ENCODE measurements around the gene MAGI2. TPM values are rescaled to one million over a fixed set of nuclear protein-coding genes. Genes with fewer than 3 reads are reported as not detected.

The MAGI2 gene
- total and polyA plus RNA-seq, 2 donors from 2014 or later, result 4.4 to 9.0 TPM

DNA sequence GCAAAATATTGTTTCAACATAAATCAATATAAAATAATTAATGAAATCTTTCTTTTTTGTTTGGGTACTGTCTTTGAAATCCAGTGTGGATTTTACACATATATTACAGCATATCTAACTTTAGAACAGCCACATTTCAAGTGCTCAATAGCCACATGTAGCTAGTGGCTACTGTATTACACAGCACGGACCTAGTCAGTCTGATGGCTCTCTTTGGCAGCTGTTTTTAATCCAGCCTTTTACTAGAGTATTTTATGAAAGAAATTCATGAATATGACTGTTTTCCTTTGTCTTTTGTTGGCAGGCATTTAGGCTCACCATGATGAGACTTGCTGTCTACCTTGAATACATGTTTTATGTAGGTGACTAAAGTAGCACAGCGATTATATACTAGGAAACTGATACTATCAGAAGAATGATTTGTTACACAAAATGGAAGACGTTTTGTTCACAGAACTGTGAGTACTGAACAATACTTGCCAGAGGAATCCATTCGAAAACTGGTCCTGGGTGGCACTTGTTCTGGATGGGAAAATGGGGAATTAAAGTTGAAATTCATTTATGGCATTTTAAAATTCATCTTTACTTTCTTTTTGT is 1268.2 kb downstream of the MAGI2 start:
- no peak for DNase-seq
- intact Hi-C loops (cut with DNase I), result no loop called here
- Histone ChIP-seq H3K4me3 (ENCODE audit: low read length in 3 of 3) (no peak overlapping the region), H3K36me3 (ENCODE audit: control insufficient read depth in 2 of 3, insufficient read depth in 3 of 3, low read length in 3 of 3) (no peaks in the 10 kb centered on the region), H3K9ac (ENCODE audit: low read length in 3 of 3) (no peak overlapping the region), H3K27ac (ENCODE audit: low read depth in 2 of 2, low read length in 2 of 2) (no peak overlapping the region), H3K27me3 (ENCODE audit: control insufficient read depth, insufficient read depth, low read length) (no peaks in the 10 kb centered on the region), H3K4me1 (ENCODE audit: control insufficient read depth in 2 of 3, insufficient read depth in 2 of 3, low read depth in 1 of 3, low read length in 3 of 3) (no peaks in the 10 kb centered on the region), H3K9me3 (ENCODE audit: control insufficient read depth in 2 of 3, insufficient read depth in 1 of 3, low read length in 3 of 3) (no peaks in the 10 kb centered on the region)
- no peak for FAIRE-seq
- TF ChIP-seq, protein P1, sequence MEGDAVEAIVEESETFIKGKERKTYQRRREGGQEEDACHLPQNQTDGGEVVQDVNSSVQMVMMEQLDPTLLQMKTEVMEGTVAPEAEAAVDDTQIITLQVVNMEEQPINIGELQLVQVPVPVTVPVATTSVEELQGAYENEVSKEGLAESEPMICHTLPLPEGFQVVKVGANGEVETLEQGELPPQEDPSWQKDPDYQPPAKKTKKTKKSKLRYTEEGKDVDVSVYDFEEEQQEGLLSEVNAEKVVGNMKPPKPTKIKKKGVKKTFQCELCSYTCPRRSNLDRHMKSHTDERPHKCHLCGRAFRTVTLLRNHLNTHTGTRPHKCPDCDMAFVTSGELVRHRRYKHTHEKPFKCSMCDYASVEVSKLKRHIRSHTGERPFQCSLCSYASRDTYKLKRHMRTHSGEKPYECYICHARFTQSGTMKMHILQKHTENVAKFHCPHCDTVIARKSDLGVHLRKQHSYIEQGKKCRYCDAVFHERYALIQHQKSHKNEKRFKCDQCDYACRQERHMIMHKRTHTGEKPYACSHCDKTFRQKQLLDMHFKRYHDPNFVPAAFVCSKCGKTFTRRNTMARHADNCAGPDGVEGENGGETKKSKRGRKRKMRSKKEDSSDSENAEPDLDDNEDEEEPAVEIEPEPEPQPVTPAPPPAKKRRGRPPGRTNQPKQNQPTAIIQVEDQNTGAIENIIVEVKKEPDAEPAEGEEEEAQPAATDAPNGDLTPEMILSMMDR (IDR thresholded peaks at IDR 0.05; ENCODE audit: borderline replicate concordance, extremely low read depth, insufficient read depth), result no peak

DNA sequence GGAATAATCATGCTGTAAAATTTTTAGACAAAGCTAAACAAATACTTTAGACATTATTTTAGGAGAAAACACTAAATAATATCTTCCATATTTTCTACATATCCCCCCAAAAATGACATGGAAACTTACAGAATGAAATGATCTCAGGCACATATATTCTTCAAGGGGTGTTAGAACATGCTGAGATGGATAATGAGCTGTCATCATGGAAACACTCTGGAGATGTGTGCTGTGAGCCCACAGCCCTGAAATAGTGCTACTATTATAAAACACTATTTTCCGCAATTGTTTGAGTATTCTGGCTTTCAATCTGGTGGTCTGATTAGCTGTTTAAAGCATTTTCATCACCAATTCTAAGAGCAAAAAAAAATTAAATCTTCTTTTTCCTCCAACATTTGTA is 1269.2 kb downstream of the MAGI2 start:
- DNase-seq (no peak), FAIRE-seq (no peak)
- H3K27ac ChIP-seq (ENCODE audit: low read depth in 2 of 2, low read length in 2 of 2), result no peak overlapping the region

DNA sequence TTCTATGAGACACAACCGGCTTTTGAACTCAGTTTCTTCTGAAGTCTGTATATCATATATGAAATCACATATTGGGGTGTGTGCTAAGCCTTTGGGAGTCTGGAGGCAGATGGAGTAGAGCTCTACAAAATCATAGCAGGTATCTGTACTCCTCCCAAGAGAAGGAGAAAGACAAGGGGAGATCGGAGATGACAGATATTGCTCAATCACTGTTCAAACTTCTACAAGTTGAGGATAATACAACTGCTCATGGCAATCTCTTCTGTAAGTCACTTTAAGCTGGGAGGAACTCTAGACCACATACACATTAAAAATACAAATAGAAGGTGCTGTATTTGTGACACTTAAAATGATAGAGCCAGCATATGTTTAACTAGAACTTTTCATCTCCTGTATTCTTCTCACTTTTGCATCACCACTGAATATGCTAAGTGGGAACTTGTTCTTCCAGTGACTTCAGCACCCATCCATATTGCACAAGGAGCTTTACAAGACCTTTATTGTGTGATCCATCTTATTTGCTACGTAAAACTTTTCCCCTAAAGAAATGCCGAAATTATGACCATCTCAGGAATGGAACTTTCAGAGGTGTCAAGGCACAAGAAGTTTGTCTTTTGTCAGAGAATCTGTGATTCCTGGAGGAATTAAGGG is 1273.5 kb downstream of the MAGI2 start:
- no peaks in the 10 kb centered on the region for H3K4me1 ChIP-seq (ENCODE audit: control insufficient read depth in 2 of 3, insufficient read depth in 2 of 3, low read depth in 1 of 3, low read length in 3 of 3)
- no peak overlapping the region for H3K9ac ChIP-seq (ENCODE audit: low read length in 3 of 3)
- TF ChIP-seq, protein P1 (IDR thresholded peaks at IDR 0.05; ENCODE audit: borderline replicate concordance, extremely low read depth, insufficient read depth), result no peak
- intact Hi-C loops (cut with DNase I), result no loop called here
- H3K9me3 ChIP-seq (ENCODE audit: control insufficient read depth in 2 of 3, insufficient read depth in 1 of 3, low read length in 3 of 3), result no peaks in the 10 kb centered on the region
- no peak overlapping the region for H3K27ac ChIP-seq (ENCODE audit: low read depth in 2 of 2, low read length in 2 of 2)
- H3K4me3 ChIP-seq (ENCODE audit: low read length in 3 of 3), result no peak overlapping the region
- FAIRE-seq (no peak), DNase-seq (no peak)
- no peaks in the 10 kb centered on the region for H3K27me3 ChIP-seq (ENCODE audit: control insufficient read depth, insufficient read depth, low read length)
- no peaks in the 10 kb centered on the region for H3K36me3 ChIP-seq (ENCODE audit: control insufficient read depth in 2 of 3, insufficient read depth in 3 of 3, low read length in 3 of 3)

More for the DNA sequence above, 1269.2 kb downstream of the MAGI2 start:
- TF ChIP-seq, protein P1 (IDR thresholded peaks at IDR 0.05; ENCODE audit: borderline replicate concordance, extremely low read depth, insufficient read depth), result no peak
- no peaks in the 10 kb centered on the region for H3K4me1 ChIP-seq (ENCODE audit: control insufficient read depth in 2 of 3, insufficient read depth in 2 of 3, low read depth in 1 of 3, low read length in 3 of 3)
- no peaks in the 10 kb centered on the region for H3K9me3 ChIP-seq (ENCODE audit: control insufficient read depth in 2 of 3, insufficient read depth in 1 of 3, low read length in 3 of 3)
- H3K4me3 ChIP-seq (ENCODE audit: low read length in 3 of 3), result no peak overlapping the region
- no peak overlapping the region for H3K9ac ChIP-seq (ENCODE audit: low read length in 3 of 3)
- H3K36me3 ChIP-seq (ENCODE audit: control insufficient read depth in 2 of 3, insufficient read depth in 3 of 3, low read length in 3 of 3), result no peaks in the 10 kb centered on the region
- H3K27me3 ChIP-seq (ENCODE audit: control insufficient read depth, insufficient read depth, low read length), result no peaks in the 10 kb centered on the region
- intact Hi-C loops (cut with DNase I), result no loop called here
